MCF 10A (cell line): ENCODE measurements around the gene RECK. TPM values are rescaled to one million over a fixed set of nuclear protein-coding genes. Genes with fewer than 3 reads are reported as not detected.

Source experiments
- BruUV-seq: library from RNA; stranded (reverse); fragments of 400-500 nt; replicated peaks from 2 replicates; lab custom pipeline; 2021; lab: Mats Ljungman, UMichigan
- CTCF ChIA-PET: fragments of 300-600 bp; sonication (Branson Sonifier 250); formaldehyde crosslinking; extraction: SDS; loops from one replicate; lab custom pipeline; 2021; ENCODE audit warnings: antibody characterized with exemption, inconsistent platforms; lab: Yijun Ruan, JAX
- POLR2A ChIA-PET: fragments of 300-600, 350-650 bp; sonication (Branson Sonifier 250); formaldehyde crosslinking; extraction: SDS; loops from one replicate; lab custom pipeline; 2020; ENCODE audit warnings: antibody characterized with exemption, inconsistent platforms; lab: Yijun Ruan, JAX
- DNase-seq: peaks from one replicate; pipeline ENCODE4 v3.0.0-alpha.2; 2018; ENCODE audit not compliant: unreplicated experiment
- H3K27ac Mint-ChIP-seq: one replicate; pipeline ENCODE4 v1.8.0; 2022; ENCODE audit warnings: mild to moderate bottlenecking, low read depth, mixed read lengths; ENCODE audit not compliant: unreplicated experiment
- H3K27me3 Mint-ChIP-seq: one replicate; pipeline ENCODE4 v1.8.0; 2022; ENCODE audit warnings: mixed read lengths; ENCODE audit not compliant: insufficient read depth, unreplicated experiment
- H3K36me3 Mint-ChIP-seq: one replicate; pipeline ENCODE4 v1.8.0; 2022; ENCODE audit warnings: mild to moderate bottlenecking, moderate library complexity, mixed read lengths; ENCODE audit not compliant: insufficient read depth, unreplicated experiment
- H3K4me1 Mint-ChIP-seq: one replicate; pipeline ENCODE4 v1.8.0; 2022; ENCODE audit warnings: mixed read lengths; ENCODE audit not compliant: insufficient read depth, unreplicated experiment
- H3K4me3 Mint-ChIP-seq: one replicate; pipeline ENCODE4 v1.8.0; 2022; ENCODE audit warnings: mild to moderate bottlenecking, moderate library complexity, mixed read lengths; ENCODE audit not compliant: unreplicated experiment
- H3K9me3 Mint-ChIP-seq: one replicate; pipeline ENCODE4 v1.8.0; 2022; ENCODE audit warnings: mixed read lengths; ENCODE audit not compliant: unreplicated experiment
- intact Hi-C: fragments of 100-400 bp; cut with micrococcal nuclease; formaldehyde crosslinking; loops from 2 replicates; pipeline ENCODE4 v1.14.1; 2022
- total RNA-seq: library from RNA; stranded (reverse); gene quantifications from 2 replicates; pipeline ENCODE4 v1.2.3, GENCODE V29; 2022
- TF ChIP-seq, protein P1 (sequence below): fragments of 200-600 bp; IDR thresholded peaks from one replicate; pipeline ENCODE4 v1.8.0; 2022; ENCODE audit warnings: antibody characterized with exemption, mild to moderate bottlenecking; ENCODE audit not compliant: unreplicated experiment

RECK gene
- total RNA-seq, 1 experiment from 2014 or later = 3.7 TPM

DNA sequence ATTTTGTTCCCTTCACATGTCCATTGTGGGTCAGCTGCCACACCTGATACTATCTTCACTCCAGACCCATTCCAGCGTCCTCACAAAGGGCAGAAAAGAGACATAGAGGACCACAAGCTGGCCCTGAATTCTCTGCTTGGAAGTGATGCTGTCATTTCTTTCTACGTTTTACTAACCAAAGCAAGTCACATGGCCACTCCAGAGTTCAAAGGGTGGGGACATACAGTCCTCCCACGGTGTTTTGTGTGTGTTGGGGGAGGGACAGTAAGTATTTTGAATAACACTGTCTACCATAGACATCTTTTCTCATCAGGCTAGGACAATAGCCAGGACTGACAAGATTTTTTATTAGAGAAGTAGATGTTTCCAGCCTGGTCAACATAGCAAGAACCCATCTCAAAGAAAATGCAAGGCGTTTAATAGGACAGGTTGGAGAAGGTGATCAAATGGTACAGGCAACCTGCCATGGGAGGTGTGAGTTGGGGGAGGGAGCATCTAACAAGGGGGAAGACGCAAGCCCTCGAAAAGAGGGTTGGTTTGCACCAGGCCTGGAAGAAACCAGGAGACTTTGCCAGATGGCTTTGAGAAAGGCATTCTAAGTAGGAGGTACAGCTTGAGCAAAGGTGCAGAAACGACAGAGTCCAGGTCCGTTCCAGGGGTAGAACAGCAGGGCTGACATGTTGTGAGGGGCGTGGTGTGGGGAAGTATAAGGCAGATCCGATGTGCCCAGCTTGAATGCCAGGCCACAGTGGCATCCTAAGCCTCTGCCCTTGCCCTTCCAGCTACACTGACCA lies 88.5 kb downstream of the RECK start:
- H3K27me3 Mint-ChIP-seq = no peaks in the 10 kb centered on the region
- DNase-seq = no peak
- no peak overlapping the region for H3K27ac Mint-ChIP-seq
- ChIA-PET POLR2A (no interaction called here), CTCF (interaction anchor here (0.8 kb wide), 1 partner anchor 24 kb away, joined by 3 read pairs; no protein-coding TSS in a partner anchor)
- intact Hi-C loops = no loop called here
- TF ChIP-seq, protein P1, sequence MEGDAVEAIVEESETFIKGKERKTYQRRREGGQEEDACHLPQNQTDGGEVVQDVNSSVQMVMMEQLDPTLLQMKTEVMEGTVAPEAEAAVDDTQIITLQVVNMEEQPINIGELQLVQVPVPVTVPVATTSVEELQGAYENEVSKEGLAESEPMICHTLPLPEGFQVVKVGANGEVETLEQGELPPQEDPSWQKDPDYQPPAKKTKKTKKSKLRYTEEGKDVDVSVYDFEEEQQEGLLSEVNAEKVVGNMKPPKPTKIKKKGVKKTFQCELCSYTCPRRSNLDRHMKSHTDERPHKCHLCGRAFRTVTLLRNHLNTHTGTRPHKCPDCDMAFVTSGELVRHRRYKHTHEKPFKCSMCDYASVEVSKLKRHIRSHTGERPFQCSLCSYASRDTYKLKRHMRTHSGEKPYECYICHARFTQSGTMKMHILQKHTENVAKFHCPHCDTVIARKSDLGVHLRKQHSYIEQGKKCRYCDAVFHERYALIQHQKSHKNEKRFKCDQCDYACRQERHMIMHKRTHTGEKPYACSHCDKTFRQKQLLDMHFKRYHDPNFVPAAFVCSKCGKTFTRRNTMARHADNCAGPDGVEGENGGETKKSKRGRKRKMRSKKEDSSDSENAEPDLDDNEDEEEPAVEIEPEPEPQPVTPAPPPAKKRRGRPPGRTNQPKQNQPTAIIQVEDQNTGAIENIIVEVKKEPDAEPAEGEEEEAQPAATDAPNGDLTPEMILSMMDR = no peak
- no peaks in the 10 kb centered on the region for H3K9me3 Mint-ChIP-seq
- no peaks in the 10 kb centered on the region for H3K36me3 Mint-ChIP-seq
- no TSS peak for BruUV-seq
- no peak overlapping the region for H3K4me3 Mint-ChIP-seq
- no peaks in the 10 kb centered on the region for H3K4me1 Mint-ChIP-seq

GRCh38 chr9:36126016-36126730 lies 89.5 kb downstream of the RECK start:
- ChIA-PET POLR2A (interaction anchor here (0.6 to 0.7 kb wide), 2 partner anchors 75 to 86 kb away, joined by 3 read pairs; no protein-coding TSS in a partner anchor), CTCF (interaction anchor here (0.5 kb wide), 1 partner anchor 25 kb away, joined by 3 read pairs; no protein-coding TSS in a partner anchor)
- BruUV-seq = no TSS peak
- no peak overlapping the region for H3K27ac Mint-ChIP-seq
- H3K27me3 Mint-ChIP-seq = no peaks in the 10 kb centered on the region
- intact Hi-C loops = no loop called here
- H3K36me3 Mint-ChIP-seq = no peaks in the 10 kb centered on the region
- no peaks in the 10 kb centered on the region for H3K4me1 Mint-ChIP-seq
- no peak overlapping the region for H3K4me3 Mint-ChIP-seq
- no peak for DNase-seq
- TF ChIP-seq, protein P1 = no peak
- H3K9me3 Mint-ChIP-seq = no peaks in the 10 kb centered on the region

DNA sequence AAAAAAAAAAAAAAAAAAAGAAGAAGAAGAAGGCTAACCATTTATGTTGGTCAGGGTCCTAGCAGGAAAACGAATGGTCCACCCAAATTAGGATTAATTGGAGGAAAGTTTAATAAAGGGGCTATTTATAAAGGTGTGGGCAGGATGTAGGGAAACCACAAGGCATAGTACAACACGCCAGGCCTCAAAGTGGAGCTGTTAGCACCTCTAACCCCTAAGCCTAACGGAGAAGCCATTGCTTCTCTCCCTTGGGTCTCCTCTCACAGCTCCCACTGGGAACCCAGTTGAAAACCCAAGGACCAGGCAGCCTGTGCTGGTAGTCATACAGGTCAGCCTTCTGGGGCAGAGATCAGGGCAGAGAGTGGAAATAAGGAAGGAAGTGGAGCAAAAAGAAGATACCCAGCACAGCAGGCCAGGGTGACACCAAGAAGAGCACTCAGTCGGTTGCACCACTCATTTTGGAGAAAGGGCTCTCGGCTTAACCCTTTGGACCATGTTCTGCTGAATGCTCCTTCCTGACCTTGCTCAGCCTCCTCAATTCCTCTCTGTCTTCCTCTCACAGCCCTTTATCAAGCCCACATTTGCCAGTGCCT lies 91.0 kb downstream of the RECK start:
- no peaks in the 10 kb centered on the region for H3K9me3 Mint-ChIP-seq
- H3K36me3 Mint-ChIP-seq = no peaks in the 10 kb centered on the region
- no peaks in the 10 kb centered on the region for H3K27me3 Mint-ChIP-seq
- POLR2A ChIA-PET = no interaction called here
- TF ChIP-seq, protein P1 = no peak
- DNase-seq = no peak
- no peaks in the 10 kb centered on the region for H3K4me1 Mint-ChIP-seq
- intact Hi-C loops = no loop called here
- no peak overlapping the region for H3K27ac Mint-ChIP-seq
- no TSS peak for BruUV-seq
- CTCF ChIA-PET = interaction anchor here (0.5 to 0.7 kb wide), 2 partner anchors 27 to 41 kb away, joined by 3 read pairs; no protein-coding TSS in a partner anchor
- no peak overlapping the region for H3K4me3 Mint-ChIP-seq

GRCh38 chr9:36128349-36128748 lies 91.6 kb downstream of the RECK start:
- Mint-ChIP-seq H3K27ac (no peak overlapping the region), H3K36me3 (no peaks in the 10 kb centered on the region), H3K27me3 (no peaks in the 10 kb centered on the region), H3K9me3 (no peaks in the 10 kb centered on the region), H3K4me1 (no peaks in the 10 kb centered on the region), H3K4me3 (no peak overlapping the region)
- BruUV-seq = no TSS peak
- DNase-seq = no peak
- TF ChIP-seq, protein P1 = no peak
- intact Hi-C loops = no loop called here
- CTCF ChIA-PET = interaction anchor here (1.5 to 3.6 kb wide), 2 partner anchors 25 to 39 kb away, joined by 3 to 16 read pairs; no protein-coding TSS in a partner anchor
- POLR2A ChIA-PET = no interaction called here
